ENCODE measurements around the gene LIN9.

- TF ChIP-seq CTCF (IDR thresholded peaks at IDR 0.05) (no peak), POLR2A (IDR thresholded peaks at IDR 0.05) (no peak)
Measured at GRCh38 chr1:226239421-226239820, 69.5 kb downstream of the LIN9 start.
